Endodermal cell (in vitro differentiated cells): ENCODE data around the gene SSBP3. TPM values are rescaled to one million over a fixed set of nuclear protein-coding genes. Genes with fewer than 3 reads are reported as not detected.

ENCODE experiments used
- DNase-seq: peaks from one replicate; pipeline ENCODE4 v3.0.0-alpha.2; 2017
- H3K27ac ChIP-seq: 2 replicates; pipeline ENCODE4 v1.5.1; 2013; ENCODE audit warnings: mild to moderate bottlenecking, low read depth, low read length, moderate library complexity
- H3K27me3 ChIP-seq: 2 replicates; pipeline ENCODE4 v1.6.1; 2013; ENCODE audit warnings: mild to moderate bottlenecking, low read length, moderate library complexity; ENCODE audit not compliant: insufficient read depth, control insufficient read depth, poor library complexity, severe bottlenecking
- H3K36me3 ChIP-seq: 2 replicates; pipeline ENCODE4 v1.7.0; 2013; ENCODE audit warnings: mild to moderate bottlenecking, low read length, moderate library complexity; ENCODE audit not compliant: control insufficient read depth, insufficient read depth
- H3K4me1 ChIP-seq: one replicate; pipeline ENCODE4 v1.7.0; 2013; ENCODE audit warnings: low read length; ENCODE audit not compliant: control insufficient read depth, insufficient read depth
- H3K4me3 ChIP-seq: 2 replicates; pipeline ENCODE4 v1.5.1; 2013; ENCODE audit warnings: mild to moderate bottlenecking, low read length, moderate library complexity
- H3K9ac ChIP-seq: 2 replicates; pipeline ENCODE4 v1.6.1; 2013; ENCODE audit warnings: mild to moderate bottlenecking, low read length, moderate library complexity; ENCODE audit not compliant: poor library complexity, severe bottlenecking; ENCODE audit errors: extremely low read depth
- H3K9me3 ChIP-seq: 2 replicates; pipeline ENCODE4 v1.6.1; 2013; ENCODE audit warnings: mild to moderate bottlenecking, low read length, moderate library complexity; ENCODE audit not compliant: control insufficient read depth
- H3K27ac Mint-ChIP-seq: 2 replicates; pipeline ENCODE4 v1.8.0; 2020; ENCODE audit warnings: mixed read lengths
- H3K27me3 Mint-ChIP-seq: 2 replicates; pipeline ENCODE4 v1.8.0; 2021; ENCODE audit warnings: mild to moderate bottlenecking, mixed read lengths; ENCODE audit not compliant: insufficient read depth
- H3K36me3 Mint-ChIP-seq: 2 replicates; pipeline ENCODE4 v1.8.0; 2020; ENCODE audit warnings: low read depth, mixed read lengths
- H3K4me1 Mint-ChIP-seq: 2 replicates; pipeline ENCODE4 v1.8.0; 2020; ENCODE audit warnings: mixed read lengths
- H3K4me3 Mint-ChIP-seq: 2 replicates; pipeline ENCODE4 v1.8.0; 2020; ENCODE audit warnings: mild to moderate bottlenecking, moderate library complexity, mixed read lengths
- H3K9me3 Mint-ChIP-seq: 2 replicates; pipeline ENCODE4 v1.8.0; 2020; ENCODE audit warnings: mild to moderate bottlenecking, mixed read lengths
- CTCF ChIP-seq: fragments of 200-600 bp; sonication (generic); conservative IDR thresholded peaks from 2 replicates; pipeline ENCODE4 v1.5.0; 2021; ENCODE audit warnings: antibody characterized with exemption, mild to moderate bottlenecking
- WGBS, 2 experiments: methylation state at CpG; one replicate each; pipeline versions ENCODE4 v1.1.5 to v1.1.7; 2013; ENCODE audit warnings: missing lambda C conversion rate in 2 of 2, mixed read lengths in 1 of 2; ENCODE audit not compliant: insufficient coverage in 1 of 2, insufficient read length in 1 of 2; 5-methylcytosine and 5-hydroxymethylcytosine counted together
- total RNA-seq, 2 donors: library from RNA; stranded (reverse); fragmentation: NEBNext Ultra II Directional in 1 of 2; extraction: Animal tissue kit (Norgen Biotek cat#: 25700) in 1 of 2; gene quantifications; 2 replicates in 1 of 2; 3 replicates in 1 of 2; pipeline ENCODE4 v1.2.1, GENCODE V29; 2021

SSBP3 gene
- total RNA-seq, 2 donors from 2014 or later: 342 TPM

GRCh38 chr1:54300401-54300800 lies 105.8 kb downstream of the SSBP3 start:
- H3K36me3 Mint-ChIP-seq: peaks cover 20% of the 10 kb centered on the region
- H3K9me3 Mint-ChIP-seq: no peaks in the 10 kb centered on the region
- Histone ChIP-seq H3K36me3 (peaks cover 59% of the 10 kb centered on the region), H3K4me1 (peaks cover 61% of the 10 kb centered on the region), H3K27ac (no peak overlapping the region), H3K9me3 (no peaks in the 10 kb centered on the region), H3K9ac (no peak overlapping the region), H3K27me3 (no peaks in the 10 kb centered on the region), H3K4me3 (no peak overlapping the region)
- no peak for DNase-seq
- peaks cover 93% of the 10 kb centered on the region for H3K4me1 Mint-ChIP-seq
- H3K27ac Mint-ChIP-seq: peak overlapping the region; percentile 13
- H3K27me3 Mint-ChIP-seq: no peaks in the 10 kb centered on the region
- H3K4me3 Mint-ChIP-seq: no peak overlapping the region
- 97% methylated on average over 7 of the region's 7 CpGs for WGBS, 2 experiments
- TF ChIP-seq CTCF: no peak

DNA sequence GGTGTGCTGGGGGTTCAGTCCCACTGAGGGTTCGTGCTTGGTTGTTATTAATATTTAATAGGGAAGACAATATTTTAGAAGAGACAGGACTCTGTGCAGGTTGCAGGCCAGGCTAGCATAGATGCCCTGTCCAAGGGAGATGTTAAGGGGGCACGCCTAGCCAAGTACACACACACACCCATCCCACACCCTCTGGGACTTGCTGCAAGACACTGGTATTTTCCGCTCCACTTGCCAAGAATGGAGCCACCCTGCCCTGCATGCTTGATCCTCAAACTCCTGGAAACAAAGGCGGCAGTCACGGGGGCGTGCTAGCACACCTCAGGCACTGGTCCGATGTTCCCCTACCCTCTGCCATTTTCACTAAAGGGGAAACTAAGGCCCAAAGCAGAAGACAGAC lies 107.2 kb downstream of the SSBP3 start:
- H3K36me3 ChIP-seq: peaks cover 54% of the 10 kb centered on the region
- WGBS, 2 experiments: 86% methylated on average over 7 of the region's 7 CpGs; no CpG with 5 or more reads in 1 of the 2 experiments
- H3K9me3 ChIP-seq: no peaks in the 10 kb centered on the region
- Mint-ChIP-seq H3K9me3 (no peaks in the 10 kb centered on the region), H3K4me3 (peak overlapping the region; percentile 19), H3K27me3 (no peaks in the 10 kb centered on the region), H3K4me1 (peaks cover 95% of the 10 kb centered on the region), H3K36me3 (peaks cover 23% of the 10 kb centered on the region), H3K27ac (no peak overlapping the region)
- H3K9ac ChIP-seq: no peak overlapping the region
- no peak for DNase-seq
- TF ChIP-seq CTCF: no peak
- no peaks in the 10 kb centered on the region for H3K27me3 ChIP-seq
- H3K4me1 ChIP-seq: peaks cover 57% of the 10 kb centered on the region
- no peak overlapping the region for H3K4me3 ChIP-seq
- H3K27ac ChIP-seq: no peak overlapping the region

DNA sequence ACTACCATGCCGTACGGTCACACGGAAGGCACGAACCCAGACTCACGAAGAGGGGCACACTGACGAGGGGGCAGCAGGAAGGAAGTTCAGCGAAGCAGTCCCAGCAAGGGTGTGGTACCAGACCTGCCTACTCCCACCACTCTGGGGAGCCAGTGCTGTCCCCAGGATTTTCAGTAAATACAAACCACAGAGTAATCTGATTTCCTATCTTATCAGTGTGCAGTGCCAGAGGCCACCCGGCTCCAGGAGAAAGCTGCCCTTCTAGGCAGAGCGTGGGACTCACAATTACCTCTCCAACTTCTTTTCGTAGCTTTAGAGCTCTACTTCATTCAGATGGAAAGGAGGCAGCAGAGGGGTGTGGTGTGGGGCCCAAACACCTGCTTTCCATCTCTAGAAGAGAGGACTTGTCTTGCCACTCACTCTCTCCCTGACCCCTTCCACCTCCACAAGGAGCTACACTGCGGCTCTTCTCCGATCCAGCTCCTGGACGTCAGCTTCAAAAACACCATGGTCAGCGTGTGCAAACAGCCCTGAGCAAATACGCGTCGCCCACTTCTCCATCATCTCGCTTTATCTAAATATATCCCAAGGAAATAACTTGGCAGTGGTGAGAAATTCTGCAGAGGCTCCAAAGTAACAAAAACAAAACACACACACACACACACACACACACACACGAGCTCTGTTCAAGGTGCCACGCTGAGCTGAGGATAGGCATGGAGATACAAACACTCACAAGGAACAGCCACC lies 107.7 kb downstream of the SSBP3 start:
- WGBS, 2 experiments: 77 to 82% methylated on average over 6 to 20 of the region's 20 CpGs
- Mint-ChIP-seq H3K36me3 (peaks cover 24% of the 10 kb centered on the region), H3K4me1 (peaks cover 92% of the 10 kb centered on the region), H3K9me3 (no peaks in the 10 kb centered on the region), H3K4me3 (peak overlapping the region; percentile 19), H3K27me3 (no peaks in the 10 kb centered on the region), H3K27ac (peak overlapping the region; percentile 66)
- H3K9me3 ChIP-seq: no peaks in the 10 kb centered on the region
- H3K27me3 ChIP-seq: no peaks in the 10 kb centered on the region
- H3K4me1 ChIP-seq: peaks cover 57% of the 10 kb centered on the region
- peaks cover 50% of the 10 kb centered on the region for H3K36me3 ChIP-seq
- peak overlapping the region; percentile 5 for H3K4me3 ChIP-seq
- DNase-seq: no peak
- TF ChIP-seq CTCF: no peak
- H3K27ac ChIP-seq: no peak overlapping the region
- H3K9ac ChIP-seq: no peak overlapping the region
